ENCODE measurements around the gene BABAM2.

DNA sequence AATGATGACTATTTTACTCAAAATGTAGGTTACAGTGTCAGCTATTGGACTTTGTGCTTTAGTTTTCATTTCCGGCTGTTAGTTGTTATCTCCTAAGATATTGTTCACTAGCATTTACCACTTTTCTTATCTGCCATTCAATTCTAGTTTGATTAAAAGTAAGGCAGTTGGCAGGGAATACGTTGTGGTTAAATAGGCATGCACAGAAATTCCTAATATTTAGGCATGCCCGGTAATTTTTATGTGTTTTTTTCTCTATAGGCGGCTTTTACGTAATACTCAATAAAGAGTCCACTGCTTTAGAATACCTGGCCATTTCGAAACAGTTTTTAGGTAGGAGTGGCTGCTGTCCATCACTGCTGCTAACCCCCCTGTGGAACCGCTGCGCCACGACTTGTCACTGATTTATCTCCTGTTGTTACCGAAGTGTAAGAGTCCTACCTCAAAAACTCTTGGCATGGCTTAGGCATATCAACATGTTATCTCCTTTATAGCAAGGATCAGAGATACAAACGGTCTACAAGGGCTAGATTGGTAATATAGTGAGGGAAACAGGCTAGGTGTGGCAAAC is 39.5 kb downstream of the BABAM2 start:
- TF ChIP-seq, protein P1, sequence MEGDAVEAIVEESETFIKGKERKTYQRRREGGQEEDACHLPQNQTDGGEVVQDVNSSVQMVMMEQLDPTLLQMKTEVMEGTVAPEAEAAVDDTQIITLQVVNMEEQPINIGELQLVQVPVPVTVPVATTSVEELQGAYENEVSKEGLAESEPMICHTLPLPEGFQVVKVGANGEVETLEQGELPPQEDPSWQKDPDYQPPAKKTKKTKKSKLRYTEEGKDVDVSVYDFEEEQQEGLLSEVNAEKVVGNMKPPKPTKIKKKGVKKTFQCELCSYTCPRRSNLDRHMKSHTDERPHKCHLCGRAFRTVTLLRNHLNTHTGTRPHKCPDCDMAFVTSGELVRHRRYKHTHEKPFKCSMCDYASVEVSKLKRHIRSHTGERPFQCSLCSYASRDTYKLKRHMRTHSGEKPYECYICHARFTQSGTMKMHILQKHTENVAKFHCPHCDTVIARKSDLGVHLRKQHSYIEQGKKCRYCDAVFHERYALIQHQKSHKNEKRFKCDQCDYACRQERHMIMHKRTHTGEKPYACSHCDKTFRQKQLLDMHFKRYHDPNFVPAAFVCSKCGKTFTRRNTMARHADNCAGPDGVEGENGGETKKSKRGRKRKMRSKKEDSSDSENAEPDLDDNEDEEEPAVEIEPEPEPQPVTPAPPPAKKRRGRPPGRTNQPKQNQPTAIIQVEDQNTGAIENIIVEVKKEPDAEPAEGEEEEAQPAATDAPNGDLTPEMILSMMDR (IDR thresholded peaks at IDR 0.05 in 4 of 5, conservative IDR thresholded peaks at IDR 0.05 in 1 of 5) = no peak
- TF ChIP-seq POLR2A (IDR thresholded peaks at IDR 0.05) = no peak

Measured in gastrocnemius medialis (tissue), 4 donors.